Measurements from ENCODE around the gene MPDU1. TPM values are rescaled to one million over a fixed set of nuclear protein-coding genes. Genes with fewer than 3 reads are reported as not detected.

MPDU1 gene
- total and polyA plus RNA-seq, 2 of the 4 experiments (the other 2 are of a cell fraction): 135 to 149 TPM

- dilution Hi-C loops (cut with HindIII; ENCODE audit: low sequenced_read_pairs, unreplicated experiment): no loop called here
- intact Hi-C loops (cut with micrococcal nuclease): no loop called here
- Histone ChIP-seq H3K4me1 (ENCODE audit: control insufficient read depth, insufficient read depth, low read length) (peaks cover 8% of the 10 kb centered on the region), H3K18ac (ENCODE audit: low read depth, low read length) (no peak overlapping the region), H2BK5ac (ENCODE audit: low read depth, low read length, poor library complexity, severe bottlenecking) (no peak overlapping the region), H3K9ac (ENCODE audit: low read depth, low read length) (no peak overlapping the region), H4K20me1 (ENCODE audit: insufficient read depth, low read length) (no peaks in the 10 kb centered on the region), H2BK120ac (ENCODE audit: low read depth, low read length) (no peak overlapping the region), H3K23ac (ENCODE audit: low read depth, low read length) (no peak overlapping the region; the same call in 1 of the 2 replicates), H3K36me3 (ENCODE audit: control insufficient read depth, insufficient read depth, low read length) (peaks cover 4% of the 10 kb centered on the region; the same call in 1 of the 2 replicates), H4K91ac (ENCODE audit: insufficient read depth, low read depth, low read length) (no peak overlapping the region), H2AFZ (replicated peaks; ENCODE audit: low read length, poor library complexity) (no peak overlapping the region), H3K4me2 (ENCODE audit: low read depth, low read length) (no peak overlapping the region), H3K79me1 (ENCODE audit: low read depth in 1 of 2, low read length in 2 of 2) (peaks cover 0 to 13% of the 10 kb centered on the region in 2 experiments; a peak in 2 of 4 replicates), H3K27ac (ENCODE audit: insufficient read depth, low read length) (no peak overlapping the region), H3K9me1 (ENCODE audit: insufficient read depth, low read length) (peaks cover 5% of the 10 kb centered on the region; the same call in 1 of the 2 replicates), H3K56ac (ENCODE audit: extremely low read depth, insufficient read depth, low read length) (no peak overlapping the region), H3K4ac (ENCODE audit: low read depth, low read length) (no peak overlapping the region), H3K4me3 (ENCODE audit: insufficient read depth, low read depth, low read length) (no peak overlapping the region), H2AK9ac (replicated peaks; ENCODE audit: low read depth, low read length, poor library complexity) (no peak overlapping the region), H2BK15ac (ENCODE audit: low read depth, low read length) (no peak overlapping the region), H3K9me3 (ENCODE audit: control insufficient read depth, insufficient read depth, low read length) (no peaks in the 10 kb centered on the region), H4K8ac (ENCODE audit: low read depth in 2 of 2, low read length in 2 of 2) (no peak overlapping the region), H4K5ac (ENCODE audit: low read depth, low read length) (no peak overlapping the region), H3K27me3 (ENCODE audit: control insufficient read depth, insufficient read depth, low read length) (no peaks in the 10 kb centered on the region), H3K14ac (replicated peaks; ENCODE audit: low read depth, low read length) (no peak overlapping the region), H2BK20ac (ENCODE audit: low read depth, low read length) (no peak overlapping the region), H2AK5ac (ENCODE audit: low read depth, low read length) (no peak overlapping the region; the same call in 1 of the 2 replicates)
- DNase-seq: no peak
- CTCF ChIA-PET: no interaction called here
- BruUV-seq (replicated peaks): no TSS peak
- TF ChIP-seq RFX5 (IDR thresholded peaks at IDR 0.05; ENCODE audit: low read depth, low read length) (no peak), MAZ (IDR thresholded peaks at IDR 0.05; ENCODE audit: borderline replicate concordance, low read depth, low read length) (no peak), SMC3 (IDR thresholded peaks at IDR 0.05; ENCODE audit: low read depth, low read length) (no peak), RCOR1 (IDR thresholded peaks at IDR 0.05; ENCODE audit: insufficient replicate concordance, low read length) (no peak), POLR2A (IDR thresholded peaks at IDR 0.05; ENCODE audit: low read depth, low read length) (no peak), CHD1 (IDR thresholded peaks at IDR 0.05; ENCODE audit: low read depth, low read length) (no peak), ELK1 (IDR thresholded peaks at IDR 0.05; ENCODE audit: borderline replicate concordance, low read depth, low read length) (no peak), BHLHE40 (IDR thresholded peaks at IDR 0.05; ENCODE audit: low read depth, low read length) (no peak), MXI1 (IDR thresholded peaks at IDR 0.05; ENCODE audit: borderline replicate concordance, low read depth, low read length) (no peak), CTCF (conservative IDR thresholded peaks at IDR 0.05; ENCODE audit: low read depth, low read length) (no peak), CEBPB (IDR thresholded peaks at IDR 0.05; ENCODE audit: low read depth, low read length) (no peak), RAD21 (IDR thresholded peaks at IDR 0.05; ENCODE audit: low read length) (no peak)
- in situ Hi-C loops (cut with MboI; ENCODE audit: low sequenced_read_pairs): loop anchor here (5.0 to 10.0 kb wide), 2 partner anchors 39 to 197 kb away; partner anchors contain the start of genes KCTD11 and TMEM95
- WGBS, 2 experiments (ENCODE audit: extremely low coverage in 2 of 2, insufficient read length in 1 of 2): 75% methylated on average over 1 of the region's 4 CpGs; no CpG with 5 or more reads in 1 of the 2 experiments
- POLR2A ChIA-PET (ENCODE audit: unreplicated experiment): no interaction called here
- ATAC-seq (ENCODE audit: low read depth): no peak
Observed at GRCh38 chr17:7551396-7551795, 32.3 kb upstream of the MPDU1 start.

Data from IMR-90 (cell line).